ENCODE results near the gene LNP1. TPM values are rescaled to one million over a fixed set of nuclear protein-coding genes. Genes with fewer than 3 reads are reported as not detected.

Gene LNP1
- total and polyA plus RNA-seq, 2 of the 8 experiments (the other 6 are each of a cell fraction or from before 2014, with no cell fraction given) = 6.6 to 8.7 TPM

- Histone ChIP-seq H2BK5ac (ENCODE audit: low read depth, low read length) (no peak overlapping the region), H3K4me1 (replicated peaks in 1 of 4; ENCODE audit: control insufficient read depth in 3 of 4, insufficient read depth in 4 of 4, low read length in 3 of 4) (peaks cover 2 to 15% (median 5%) of the 10 kb centered on the region in 4 experiments; a peak in 5 of 7 replicates), H4K8ac (ENCODE audit: extremely low read depth, insufficient read depth, low read length) (no peak overlapping the region), H2BK12ac (ENCODE audit: low read depth, low read length) (no peak overlapping the region), H3K18ac (ENCODE audit: extremely low read depth, low read length) (no peak overlapping the region), H4K5ac (ENCODE audit: insufficient read length, low read depth, low read length) (no peak overlapping the region), H4K91ac (replicated peaks; ENCODE audit: insufficient read length, low read length) (no peak overlapping the region), H3K36me3 (ENCODE audit: control insufficient read depth in 2 of 4, insufficient read depth in 4 of 4, low read length in 3 of 4) (peaks cover 0 to 6% (median 0%) of the 10 kb centered on the region in 4 experiments; a peak in 3 of 8 replicates), H3K9me3 (ENCODE audit: insufficient read depth in 2 of 2, low read depth in 1 of 2, low read length in 1 of 2) (no peaks in the 10 kb centered on the region), H3K23ac (ENCODE audit: insufficient read length) (no peak overlapping the region), H3K27me3 (replicated peaks in 1 of 4; ENCODE audit: control insufficient read depth in 3 of 4, extremely low read depth in 1 of 4, insufficient read depth in 3 of 4, low read length in 3 of 4) (no peaks in the 10 kb centered on the region), H2BK120ac (replicated peaks; ENCODE audit: low read depth, low read length) (no peak overlapping the region), H3K14ac (ENCODE audit: insufficient read length) (no peak overlapping the region), H2BK20ac (ENCODE audit: low read length) (no peak overlapping the region), H3K27ac (ENCODE audit: low read depth, low read length) (no peak overlapping the region), H3K56ac (replicated peaks; ENCODE audit: insufficient read length, low read depth, low read length) (no peak overlapping the region), H3K4me3 (ENCODE audit: extremely low read depth in 1 of 4, insufficient read depth in 2 of 4, low read depth in 3 of 4, low read length in 4 of 4) (no peak overlapping the region), H3K4me2 (ENCODE audit: insufficient read depth in 1 of 2, low read depth in 2 of 2, low read length in 2 of 2) (0 out of 4 replicates have a peak overlapping the region, but pooled peaks have one; percentile 6 to 13), H3K79me1 (ENCODE audit: low read depth, low read length) (0 out of 2 replicates have a peak, but pooled peaks cover 4% of the 10 kb centered on the region), H4K20me1 (replicated peaks in 1 of 2; ENCODE audit: control insufficient read depth in 1 of 2, insufficient read depth in 2 of 2, low read length in 2 of 2) (peaks cover 0 to 1% of the 10 kb centered on the region in 2 experiments), H3K4ac (replicated peaks; ENCODE audit: insufficient read length, low read depth, low read length) (no peak overlapping the region), H2AK5ac (ENCODE audit: low read depth, low read length) (no peak overlapping the region), H3K79me2 (ENCODE audit: control insufficient read depth in 1 of 2, insufficient read depth in 2 of 2, low read length in 2 of 2) (peaks cover 0 to 16% of the 10 kb centered on the region in 2 experiments; a peak in 2 of 4 replicates), H3K23me2 (ENCODE audit: low read depth, low read length) (no peaks in the 10 kb centered on the region), H3K9ac (replicated peaks in 1 of 4; ENCODE audit: extremely low read depth in 1 of 4, low read depth in 3 of 4, low read length in 3 of 4) (no peak overlapping the region), H2BK15ac (ENCODE audit: low read length) (no peak overlapping the region), H2AFZ (ENCODE audit: low read length) (no peak overlapping the region)
- POLR2A ChIA-PET (ENCODE audit: partially characterized antibody) = interaction anchor here (7.4 kb wide), 1 partner anchor 11 kb away, joined by 58 read pairs; the partner anchor contains the start of genes LNP1 and TOMM70
- 95% methylated on average over 4 of the region's 4 CpGs; no CpG with 5 or more reads in 1 of the 2 experiments for WGBS, 2 experiments (ENCODE audit: extremely low coverage in 1 of 2, insufficient coverage in 1 of 2, insufficient read length in 1 of 2, insufficient replicate concordance in 2 of 2, low coverage in 1 of 2, low lambda C conversion rate in 2 of 2, missing lambda C conversion rate in 1 of 2)
- CTCF ChIA-PET (ENCODE audit: partially characterized antibody) = no interaction called here
- no peak for TF ChIP-seq RAD21 (IDR thresholded peaks at IDR 0.05 in 1 of 2, conservative IDR thresholded peaks at IDR 0.05 in 1 of 2; ENCODE audit: low read depth in 2 of 2, low read length in 2 of 2)
- FAIRE-seq = no peak
- no peak for DNase-seq (ENCODE audit: low read depth in 1 of 2, low spot score in 2 of 2)
Observed at GRCh38 chr3:100412912-100413590, 11.7 kb downstream of the LNP1 start.
